GM19455 (cell line): ENCODE data around the gene SLFN14.
"Not testable (repeated sequence)": the region's sequence is repeated elsewhere in the genome, so short reads cannot be mapped to it uniquely, and the experiment has no call there.

Experiments
- ATAC-seq: cut with Tn5 transposase; IDR thresholded peaks from one replicate; pipeline ENCODE4 v1.9.1; 2021; ENCODE audit not compliant: unreplicated experiment

SLFN14 gene

GRCh38 chr17:35559495-35560210 is 966 bp downstream of the SLFN14 start:
- no peak for ATAC-seq

DNA sequence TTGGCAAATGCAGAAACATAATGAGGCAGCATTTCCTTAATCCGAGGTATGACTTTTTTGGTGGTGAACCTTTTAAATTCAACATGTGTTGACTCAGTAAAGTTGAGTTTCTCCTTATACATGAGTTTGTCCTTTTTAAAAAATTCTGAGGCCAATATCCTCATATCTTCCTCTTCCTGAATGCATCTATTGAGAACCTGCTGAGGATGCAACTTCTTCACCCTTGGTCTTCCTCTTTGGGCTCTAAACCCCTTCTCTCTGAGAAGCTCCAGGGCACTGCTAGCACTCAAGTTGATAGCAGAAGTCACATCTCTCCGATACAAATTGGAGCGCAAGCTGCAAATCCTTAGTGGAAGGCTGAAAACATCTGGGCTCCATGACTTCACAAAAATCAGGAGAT is 3.3 kb downstream of the SLFN14 start:
- no peak for ATAC-seq

GRCh38 chr17:35555691-35556090 is 4.9 kb downstream of the SLFN14 start:
- no peak for ATAC-seq

- ATAC-seq = no peak
Measured at GRCh38 chr17:35554668-35555067, 6.0 kb downstream of the SLFN14 start.

- no peak for ATAC-seq
Measured at GRCh38 chr17:35553310-35553709, 7.3 kb downstream of the SLFN14 start.

DNA sequence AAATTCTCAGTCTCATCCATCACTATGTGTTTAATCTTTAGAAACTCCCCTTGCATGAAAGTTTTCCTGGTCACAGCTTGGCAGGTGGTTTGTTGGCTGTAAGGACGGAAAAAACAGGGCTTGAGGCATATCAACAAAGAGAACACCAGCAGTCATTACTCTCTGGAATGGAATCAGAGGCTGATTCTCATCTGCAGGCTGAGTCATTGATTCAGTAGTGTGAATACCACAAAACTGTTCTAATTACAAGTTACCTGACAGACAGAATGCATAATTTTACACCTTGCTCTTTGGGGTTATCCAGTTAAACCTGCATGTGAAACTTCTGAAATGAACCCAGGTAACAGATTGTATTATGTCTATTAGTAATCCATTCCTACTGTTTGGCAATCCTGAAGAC is 11.6 kb downstream of the SLFN14 start:
- no peak for ATAC-seq

GRCh38 chr17:35548208-35548810 is 12.3 kb downstream of the SLFN14 start:
- ATAC-seq = no peak

- no peak for ATAC-seq
Measured at GRCh38 chr17:35546487-35546886, 14.1 kb downstream of the SLFN14 start.

GRCh38 chr17:35545150-35545549 is 15.5 kb downstream of the SLFN14 start:
- ATAC-seq = no peak

- no peak for ATAC-seq
Measured at GRCh38 chr17:35543856-35544255, 16.8 kb downstream of the SLFN14 start.

DNA sequence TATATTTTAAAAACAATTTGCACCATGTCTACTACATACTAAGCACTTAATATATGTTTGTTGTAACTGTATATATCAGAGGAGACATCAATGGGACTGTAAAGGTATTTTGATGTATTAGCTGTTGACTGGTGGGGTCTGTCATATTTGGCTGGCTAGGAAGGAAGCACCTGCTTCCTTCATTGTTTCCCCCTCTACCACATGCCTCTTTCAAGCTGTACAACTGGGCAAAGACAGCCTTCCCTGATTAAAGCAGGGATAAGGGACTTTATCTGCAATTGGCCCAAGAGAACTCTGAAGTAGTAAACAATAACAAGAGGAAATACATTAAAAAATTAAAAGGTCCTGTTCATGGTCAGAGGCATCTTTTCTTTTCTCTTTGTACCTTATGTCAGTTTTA is 17.6 kb downstream of the SLFN14 start:
- no peak for ATAC-seq

DNA sequence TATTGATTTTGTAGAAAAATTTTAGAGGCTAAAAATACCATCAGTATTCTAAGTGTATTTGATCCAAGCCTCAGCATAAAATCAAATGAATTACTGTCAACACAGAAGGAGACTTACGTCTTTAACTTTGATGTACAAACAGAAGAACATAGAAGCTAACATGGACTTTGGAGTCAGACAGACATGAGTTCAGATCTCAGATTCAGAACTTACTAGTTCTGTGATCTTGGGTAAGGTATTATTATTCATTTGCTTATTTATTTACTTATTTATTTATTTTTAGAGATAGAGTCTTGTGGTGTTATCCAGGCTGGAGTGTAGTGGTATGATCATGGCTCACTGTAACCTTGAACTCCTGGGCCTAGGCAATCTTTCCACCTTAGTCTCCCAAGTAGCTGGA is 19.2 kb downstream of the SLFN14 start:
- no peak for ATAC-seq

GRCh38 chr17:35540589-35541404 is 19.8 kb downstream of the SLFN14 start:
- ATAC-seq = no peak

- no peak for ATAC-seq
Measured at GRCh38 chr17:35539659-35540026, 21.0 kb downstream of the SLFN14 start.

DNA sequence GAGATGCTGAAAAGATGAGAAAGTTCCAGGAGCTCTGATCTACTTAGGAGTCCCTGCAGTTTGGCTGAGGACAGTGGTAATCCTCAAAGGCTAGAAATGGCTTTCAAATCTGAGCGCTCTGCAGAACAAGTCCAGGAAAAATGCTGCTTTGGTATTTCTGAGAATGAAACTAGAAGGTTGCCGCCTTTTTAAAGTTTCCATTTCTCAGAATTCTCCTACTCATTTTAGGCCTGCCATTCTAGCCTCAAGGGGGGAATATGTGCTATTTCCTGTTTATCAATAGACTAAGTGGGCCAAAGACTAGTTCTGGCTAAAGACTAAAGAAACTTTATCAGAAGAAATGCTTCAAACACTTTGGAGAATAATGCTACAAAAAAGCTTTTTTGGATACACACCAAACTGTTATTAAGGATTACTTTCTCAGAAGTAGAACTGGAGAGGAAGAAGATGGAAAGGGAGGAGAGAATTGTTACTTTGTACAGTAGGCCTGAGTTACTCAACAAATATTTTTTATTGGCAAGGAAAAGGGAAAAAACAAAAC is 22.9 kb downstream of the SLFN14 start, which contains the start of gene SLFN12L:
Gene SLFN12L (minus strand): TSS at position 78 of the 541 bp plus-strand sequence. CDS start 15,314 bp downstream, outside the sequence.
- ATAC-seq = no peak

DNA sequence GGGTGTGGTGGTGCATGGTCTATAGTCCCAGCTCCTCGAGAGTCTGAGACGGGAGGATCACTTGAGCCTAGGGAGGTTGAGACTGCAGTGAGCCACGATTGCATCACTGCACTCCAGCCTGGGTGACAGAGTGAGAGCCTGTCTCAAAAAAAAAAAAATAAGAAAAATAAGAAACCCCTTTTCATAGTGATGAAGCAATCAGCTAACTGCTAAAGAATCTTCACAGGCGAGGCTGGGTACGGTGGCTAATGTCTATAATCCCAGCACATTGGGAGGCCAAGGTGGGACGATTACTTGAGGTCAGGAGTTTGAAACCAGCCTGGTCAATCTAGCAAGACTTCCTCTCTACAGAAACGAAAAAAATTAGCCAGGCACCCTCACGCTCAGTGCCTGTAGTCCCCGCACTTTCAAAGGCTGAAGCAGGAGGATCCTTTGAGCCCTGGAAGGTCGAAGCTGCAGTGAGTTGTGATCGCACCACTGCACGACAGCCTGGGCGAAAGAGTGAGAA is 23.9 kb downstream of the SLFN14 start:
- no peak for ATAC-seq

DNA sequence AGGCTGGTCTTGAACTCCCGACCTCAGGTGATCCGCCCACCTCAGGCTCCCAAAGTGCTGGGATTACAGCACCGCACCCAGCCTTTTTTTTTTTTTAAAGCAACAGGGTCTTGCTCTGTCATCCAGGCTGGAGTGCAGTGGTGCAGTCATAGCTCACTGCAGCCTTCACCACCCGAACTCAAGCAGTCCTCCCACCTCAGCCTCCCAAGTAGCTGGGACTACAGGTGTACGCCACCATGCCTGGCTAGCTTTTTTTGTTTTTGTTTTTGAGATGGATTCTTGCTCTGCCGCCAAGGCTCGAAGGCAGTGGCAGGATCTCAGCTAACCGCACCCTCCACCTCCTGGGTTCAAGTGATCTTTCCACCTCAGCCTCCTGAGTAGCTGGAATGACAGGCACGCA is 25.2 kb downstream of the SLFN14 start:
- not testable (repeated sequence) for ATAC-seq

DNA sequence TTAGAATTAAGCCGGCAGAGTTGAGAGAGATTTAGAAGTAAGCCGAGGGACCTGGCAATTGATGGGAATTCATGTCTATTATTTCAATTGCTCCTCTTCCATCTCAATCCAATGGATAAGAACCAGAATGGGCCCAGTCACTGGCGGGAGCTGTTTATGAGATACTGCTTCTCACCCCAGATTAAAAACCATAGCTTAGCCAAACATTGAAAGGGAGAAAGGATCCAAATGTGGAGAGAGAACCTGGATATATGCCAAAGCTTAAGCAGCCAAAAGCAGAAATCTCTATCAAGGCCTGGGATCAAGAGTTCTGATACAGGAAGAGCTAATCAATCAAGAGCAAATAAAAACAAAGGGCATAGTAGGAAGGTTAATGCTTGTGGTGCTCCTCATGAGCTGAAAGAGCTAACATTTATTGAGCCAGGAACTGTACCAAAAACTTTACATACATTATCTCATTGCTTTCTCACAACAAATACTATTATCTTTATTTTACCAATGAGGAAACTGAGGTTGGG is 26.0 kb downstream of the SLFN14 start:
- no peak for ATAC-seq

DNA sequence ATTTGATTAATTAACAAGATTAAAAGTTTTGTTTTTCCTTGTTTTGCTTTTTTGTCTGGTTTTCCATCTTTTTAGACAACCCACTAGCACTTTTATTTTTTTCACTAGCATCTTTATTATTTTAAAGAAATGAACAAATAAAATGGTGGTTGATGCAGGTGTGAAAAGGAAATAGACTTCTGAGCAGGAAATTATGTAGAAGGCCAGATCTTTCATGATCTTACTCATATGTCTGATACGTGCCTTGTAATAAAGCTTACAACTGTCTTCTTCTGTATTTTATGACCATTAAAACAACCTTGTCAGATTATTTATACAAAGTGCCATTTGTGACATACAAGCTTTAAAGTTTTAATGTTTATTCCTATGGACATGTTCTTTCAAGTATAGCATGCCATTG is 29.5 kb downstream of the SLFN14 start:
- no peak for ATAC-seq

GRCh38 chr17:35529866-35530265 is 30.8 kb downstream of the SLFN14 start:
- ATAC-seq = no peak

GRCh38 chr17:35529326-35529725 is 31.3 kb downstream of the SLFN14 start:
- not testable (repeated sequence) for ATAC-seq
